AG08396 (cell line): ENCODE results near the gene QPCT.

Experiments
- DNase-seq: peaks from one replicate; pipeline ENCODE4 v3.0.0; 2012; ENCODE audit warnings: low spot score, mixed read lengths

Gene QPCT

GRCh38 chr2:37324786-37325624 is 19.4 kb upstream of the QPCT start, which contains the start of gene PRKD3:
TSS of gene PRKD3 (minus strand) at chr2:37324833. CDS start at chr2:37316524, 8,309 bp downstream.
- DNase-seq = peak; percentile 87

GRCh38 chr2:37325625-37326071 is 18.8 kb upstream of the QPCT start:
- no peak for DNase-seq

GRCh38 chr2:37326285-37326684 is 18.1 kb upstream of the QPCT start:
- peak; percentile 81 for DNase-seq

GRCh38 chr2:37326866-37327634 is 17.4 kb upstream of the QPCT start:
- DNase-seq = no peak

- no peak for DNase-seq
Measured at GRCh38 chr2:37330681-37331080, 13.7 kb upstream of the QPCT start.

- DNase-seq = no peak
Measured at GRCh38 chr2:37332560-37332959, 11.9 kb upstream of the QPCT start.

- no peak for DNase-seq
Measured at GRCh38 chr2:37333256-37333655, 11.2 kb upstream of the QPCT start.

GRCh38 chr2:37335604-37336003 is 8.8 kb upstream of the QPCT start:
- no peak for DNase-seq

GRCh38 chr2:37337620-37338280 is 6.7 kb upstream of the QPCT start:
- DNase-seq = no peak

- no peak for DNase-seq
Measured at GRCh38 chr2:37338933-37339332, 5.5 kb upstream of the QPCT start.

GRCh38 chr2:37340637-37341036 is 3.8 kb upstream of the QPCT start:
- DNase-seq = no peak

- DNase-seq = no peak
Measured at GRCh38 chr2:37342591-37343220, 1.7 kb upstream of the QPCT start.

- DNase-seq = peak; percentile 56
Measured at GRCh38 chr2:37343537-37344434, 644 bp upstream of the QPCT start.

GRCh38 chr2:37348155-37348554 is 3.7 kb downstream of the QPCT start:
- no peak for DNase-seq

GRCh38 chr2:37349231-37349860 is 4.9 kb downstream of the QPCT start:
- DNase-seq = no peak

GRCh38 chr2:37350034-37350433 is 5.6 kb downstream of the QPCT start:
- DNase-seq = no peak

GRCh38 chr2:37354531-37354930 is 10.1 kb downstream of the QPCT start:
- DNase-seq = no peak

- DNase-seq = no peak
Measured at GRCh38 chr2:37355735-37356134, 11.3 kb downstream of the QPCT start.

GRCh38 chr2:37356299-37356698 is 11.9 kb downstream of the QPCT start:
- no peak for DNase-seq

- no peak for DNase-seq
Measured at GRCh38 chr2:37357069-37357468, 12.6 kb downstream of the QPCT start.

- no peak for DNase-seq
Measured at GRCh38 chr2:37357530-37357929, 13.1 kb downstream of the QPCT start.
